Measurements from ENCODE around the gene NSL1. TPM values are rescaled to one million over a fixed set of nuclear protein-coding genes. Genes with fewer than 3 reads are reported as not detected.

NSL1 gene
- total RNA-seq, 4 donors from 2014 or later: 17.7 to 46.8 (median 33.5) TPM

- TF ChIP-seq CTCF (IDR thresholded peaks at IDR 0.05; ENCODE audit: low read depth): no peak
These were observed 31.4 kb upstream of the NSL1 start for GRCh38 chr1:212822956-212823355.

- TF ChIP-seq CTCF (IDR thresholded peaks at IDR 0.05; ENCODE audit: low read depth): no peak
These were observed 29.4 kb upstream of the NSL1 start for GRCh38 chr1:212820969-212821368.

GRCh38 chr1:212819726-212820125 lies 28.1 kb upstream of the NSL1 start:
- no peak for TF ChIP-seq CTCF (IDR thresholded peaks at IDR 0.05; ENCODE audit: low read depth)

- no peak for TF ChIP-seq CTCF (IDR thresholded peaks at IDR 0.05; ENCODE audit: low read depth)
These were observed 25.1 kb upstream of the NSL1 start for GRCh38 chr1:212816567-212817278.

GRCh38 chr1:212814537-212815334 lies 23.2 kb upstream of the NSL1 start:
- no peak for TF ChIP-seq CTCF (IDR thresholded peaks at IDR 0.05; ENCODE audit: low read depth)

GRCh38 chr1:212805767-212806166 lies 14.2 kb upstream of the NSL1 start:
- no peak for TF ChIP-seq CTCF (IDR thresholded peaks at IDR 0.05; ENCODE audit: low read depth)

- TF ChIP-seq CTCF (IDR thresholded peaks at IDR 0.05; ENCODE audit: low read depth): no peak
These were observed 6.1 kb upstream of the NSL1 start for GRCh38 chr1:212797681-212798080.

All from subcutaneous adipose tissue (tissue), 4 donors.